Measurements from ENCODE around the gene SETD7. TPM values are rescaled to one million over a fixed set of nuclear protein-coding genes. Genes with fewer than 3 reads are reported as not detected.

Gene SETD7
- total and polyA plus RNA-seq, 2 donors (not counting 1 experiment from before 2014, with no cell fraction given), result 5.1 to 13.0 TPM

GRCh38 chr4:139540161-139540560, 15.9 kb downstream of the SETD7 start:
- Histone ChIP-seq H3K4me3 (ENCODE audit: control extremely low read depth in 1 of 5, extremely low read depth in 1 of 5, insufficient read depth in 1 of 5, low read depth in 2 of 5, low read length in 4 of 5) (no peak overlapping the region), H4K20me1 (ENCODE audit: control insufficient read depth, insufficient read depth, low read length, poor library complexity, severe bottlenecking) (peaks cover 14% of the 10 kb centered on the region), H3K4me2 (replicated peaks; ENCODE audit: low read depth, low read length, poor library complexity, severe bottlenecking) (no peak overlapping the region), H3K9ac (ENCODE audit: low read length) (no peak overlapping the region), H2AFZ (ENCODE audit: insufficient read depth, low read depth, low read length, poor library complexity, severe bottlenecking) (no peak overlapping the region), H3K27me3 (replicated peaks in 1 of 4; ENCODE audit: control extremely low read depth in 1 of 4, control insufficient read depth in 3 of 4, insufficient read depth in 4 of 4, low read length in 3 of 4) (no peaks in the 10 kb centered on the region), H3K4me1 (ENCODE audit: control insufficient read depth in 2 of 2, insufficient read depth in 2 of 2, low read length in 2 of 2) (no peaks in the 10 kb centered on the region), H3K27ac (ENCODE audit: low read length in 2 of 2) (no peak overlapping the region), H3K79me2 (ENCODE audit: control insufficient read depth, insufficient read depth, low read length) (peaks cover 20% of the 10 kb centered on the region), H3K9me3 (ENCODE audit: control extremely low read depth in 1 of 3, control insufficient read depth in 2 of 3, insufficient read depth in 1 of 3, low read length in 2 of 3) (no peaks in the 10 kb centered on the region), H3K36me3 (replicated peaks in 1 of 2; ENCODE audit: control extremely low read depth in 1 of 2, control insufficient read depth in 1 of 2, extremely low read depth in 1 of 2, insufficient read depth in 2 of 2, low read length in 1 of 2) (peaks cover 4 to 42% of the 10 kb centered on the region in 2 experiments)
- no peak overlapping the region for H3K4me3 Mint-ChIP-seq
- H3K27me3 Mint-ChIP-seq, result no peaks in the 10 kb centered on the region
- no peak for DNase-seq
- ChIA-PET POLR2A (no interaction called here), CTCF (interaction anchor here (1.3 to 2.1 kb wide), 2 partner anchors 9 to 510 kb away, joined by 7 to 9 read pairs; no protein-coding TSS in a partner anchor)
- no peaks in the 10 kb centered on the region for H3K4me1 Mint-ChIP-seq
- no peak for ATAC-seq (ENCODE audit: low read depth)
- intact Hi-C loops (cut with micrococcal nuclease), result no loop called here
- no peaks in the 10 kb centered on the region for H3K9me3 Mint-ChIP-seq (ENCODE audit: insufficient read depth)
- TF ChIP-seq CTCF (IDR thresholded peaks at IDR 0.05), result no peak
- TF ChIP-seq EZH2 (IDR thresholded peaks at IDR 0.05; ENCODE audit: borderline replicate concordance, insufficient read depth, low read depth, low read length, poor library complexity, severe bottlenecking), result no peak
- no CpG with 5 or more reads among the region's 2 CpGs for WGBS (ENCODE audit: insufficient coverage)
- no peak overlapping the region for H3K27ac Mint-ChIP-seq

GRCh38 chr4:139537292-139537691, 18.7 kb downstream of the SETD7 start:
- Mint-ChIP-seq H3K27ac (no peak overlapping the region), H3K4me1 (no peaks in the 10 kb centered on the region), H3K4me3 (no peak overlapping the region), H3K27me3 (no peaks in the 10 kb centered on the region), H3K9me3 (ENCODE audit: insufficient read depth) (no peaks in the 10 kb centered on the region)
- Histone ChIP-seq H2AFZ (ENCODE audit: insufficient read depth, low read depth, low read length, poor library complexity, severe bottlenecking) (no peak overlapping the region), H3K9me3 (ENCODE audit: control extremely low read depth in 1 of 3, control insufficient read depth in 2 of 3, insufficient read depth in 1 of 3, low read length in 2 of 3) (no peaks in the 10 kb centered on the region), H3K4me3 (ENCODE audit: control extremely low read depth in 1 of 5, extremely low read depth in 1 of 5, insufficient read depth in 1 of 5, low read depth in 2 of 5, low read length in 4 of 5) (no peak overlapping the region), H3K27me3 (replicated peaks in 1 of 4; ENCODE audit: control extremely low read depth in 1 of 4, control insufficient read depth in 3 of 4, insufficient read depth in 4 of 4, low read length in 3 of 4) (no peaks in the 10 kb centered on the region), H3K4me1 (ENCODE audit: control insufficient read depth in 2 of 2, insufficient read depth in 2 of 2, low read length in 2 of 2) (no peaks in the 10 kb centered on the region), H3K27ac (ENCODE audit: low read length in 2 of 2) (no peak overlapping the region), H3K4me2 (replicated peaks; ENCODE audit: low read depth, low read length, poor library complexity, severe bottlenecking) (no peak overlapping the region), H4K20me1 (ENCODE audit: control insufficient read depth, insufficient read depth, low read length, poor library complexity, severe bottlenecking) (peaks cover 14% of the 10 kb centered on the region), H3K9ac (ENCODE audit: low read length) (no peak overlapping the region), H3K36me3 (replicated peaks in 1 of 2; ENCODE audit: control extremely low read depth in 1 of 2, control insufficient read depth in 1 of 2, extremely low read depth in 1 of 2, insufficient read depth in 2 of 2, low read length in 1 of 2) (peaks cover 4 to 22% of the 10 kb centered on the region in 2 experiments), H3K79me2 (ENCODE audit: control insufficient read depth, insufficient read depth, low read length) (peaks cover 4% of the 10 kb centered on the region)
- ChIA-PET POLR2A (no interaction called here), CTCF (no interaction called here)
- TF ChIP-seq EZH2 (IDR thresholded peaks at IDR 0.05; ENCODE audit: borderline replicate concordance, insufficient read depth, low read depth, low read length, poor library complexity, severe bottlenecking), result no peak
- TF ChIP-seq CTCF (IDR thresholded peaks at IDR 0.05), result no peak
- DNase-seq (no peak), ATAC-seq (ENCODE audit: low read depth) (no peak)
- intact Hi-C loops (cut with micrococcal nuclease), result no loop called here
- 97% methylated on average over 4 of the region's 7 CpGs for WGBS (ENCODE audit: insufficient coverage)

All from B cell (primary cell).